ENCODE results near the gene CRACR2A. TPM values are rescaled to one million over a fixed set of nuclear protein-coding genes. Genes with fewer than 3 reads are reported as not detected.

Gene CRACR2A
- total and polyA plus RNA-seq, 2 of the 8 experiments (the other 6 are each of a cell fraction or from before 2014, with no cell fraction given), result 0.85 to 3.2 TPM

DNA sequence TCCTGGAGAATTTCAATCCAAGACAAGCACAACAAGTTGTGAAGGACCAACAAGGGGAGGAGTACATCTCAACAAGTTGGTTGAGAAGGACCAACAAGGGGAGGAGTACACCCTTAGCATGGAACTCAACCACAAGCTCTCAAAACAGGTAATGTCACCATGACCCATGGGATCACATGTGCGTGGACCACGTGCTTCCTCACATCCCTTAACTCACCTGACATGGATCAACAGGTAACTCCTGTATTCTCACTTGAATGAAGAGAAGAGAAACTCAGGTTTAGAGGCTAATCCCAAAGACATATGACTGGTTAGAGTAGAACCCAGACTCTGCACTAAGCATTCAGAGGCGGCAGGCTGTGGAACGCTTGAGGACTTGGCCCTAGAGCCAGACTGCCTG lies 6.2 kb downstream of the CRACR2A start:
- Histone ChIP-seq H2AFZ (ENCODE audit: low read length) (no peak overlapping the region), H3K27ac (ENCODE audit: low read depth, low read length) (no peak overlapping the region), H3K79me2 (ENCODE audit: control insufficient read depth in 1 of 2, insufficient read depth in 2 of 2, low read length in 2 of 2) (no peaks in the 10 kb centered on the region), H3K9me3 (ENCODE audit: insufficient read depth in 2 of 2, low read depth in 1 of 2, low read length in 1 of 2) (no peaks in the 10 kb centered on the region), H2BK15ac (ENCODE audit: low read length) (no peak overlapping the region), H3K27me3 (replicated peaks in 1 of 4; ENCODE audit: control insufficient read depth in 3 of 4, extremely low read depth in 1 of 4, insufficient read depth in 3 of 4, low read length in 3 of 4) (peaks cover 0 to 1% (median 1%) of the 10 kb centered on the region in 4 experiments; a peak in 2 of 7 replicates), H2AK5ac (ENCODE audit: low read depth, low read length) (no peak overlapping the region), H3K56ac (replicated peaks; ENCODE audit: insufficient read length, low read depth, low read length) (no peak overlapping the region), H4K91ac (replicated peaks; ENCODE audit: insufficient read length, low read length) (no peak overlapping the region), H2BK12ac (ENCODE audit: low read depth, low read length) (no peak overlapping the region), H2BK5ac (ENCODE audit: low read depth, low read length) (no peak overlapping the region), H3K36me3 (ENCODE audit: control insufficient read depth in 2 of 4, insufficient read depth in 4 of 4, low read length in 3 of 4) (no peaks in the 10 kb centered on the region), H4K5ac (ENCODE audit: insufficient read length, low read depth, low read length) (no peak overlapping the region), H3K4me2 (ENCODE audit: insufficient read depth in 1 of 2, low read depth in 2 of 2, low read length in 2 of 2) (no peak overlapping the region), H3K4me1 (replicated peaks in 1 of 4; ENCODE audit: control insufficient read depth in 3 of 4, insufficient read depth in 4 of 4, low read length in 3 of 4) (no peaks in the 10 kb centered on the region), H3K9ac (replicated peaks in 1 of 4; ENCODE audit: extremely low read depth in 1 of 4, low read depth in 3 of 4, low read length in 3 of 4) (no peak overlapping the region), H4K20me1 (replicated peaks in 1 of 2; ENCODE audit: control insufficient read depth in 1 of 2, insufficient read depth in 2 of 2, low read length in 2 of 2) (no peaks in the 10 kb centered on the region), H3K23ac (ENCODE audit: insufficient read length) (no peak overlapping the region), H3K23me2 (ENCODE audit: low read depth, low read length) (no peaks in the 10 kb centered on the region; the same call in 1 of the 2 replicates), H3K14ac (ENCODE audit: insufficient read length) (no peak overlapping the region), H3K79me1 (ENCODE audit: low read depth, low read length) (no peaks in the 10 kb centered on the region), H4K8ac (ENCODE audit: extremely low read depth, insufficient read depth, low read length) (no peak overlapping the region), H2BK20ac (ENCODE audit: low read length) (no peak overlapping the region), H2BK120ac (replicated peaks; ENCODE audit: low read depth, low read length) (no peak overlapping the region), H3K4ac (replicated peaks; ENCODE audit: insufficient read length, low read depth, low read length) (no peak overlapping the region), H3K4me3 (ENCODE audit: extremely low read depth in 1 of 4, insufficient read depth in 2 of 4, low read depth in 3 of 4, low read length in 4 of 4) (no peak overlapping the region), H3K18ac (ENCODE audit: extremely low read depth, low read length) (no peak overlapping the region)
- 96% methylated on average over 4 of the region's 4 CpGs; no CpG with 5 or more reads in 1 of the 2 experiments for WGBS, 2 experiments (ENCODE audit: extremely low coverage in 1 of 2, insufficient coverage in 1 of 2, insufficient read length in 1 of 2, insufficient replicate concordance in 2 of 2, low coverage in 1 of 2, low lambda C conversion rate in 2 of 2, missing lambda C conversion rate in 1 of 2)
- CTCF ChIA-PET (ENCODE audit: partially characterized antibody), result interaction anchor here (1.2 to 2.0 kb wide), 2 partner anchors 79 to 447 kb away, joined by 4 to 5 read pairs; no protein-coding TSS in a partner anchor
- DNase-seq (ENCODE audit: low read depth in 1 of 2, low spot score in 2 of 2), result peak in 1 of 2 experiments; percentile 22
- POLR2A ChIA-PET (ENCODE audit: partially characterized antibody), result no interaction called here
- no peak for FAIRE-seq
- TF ChIP-seq YY1 (IDR thresholded peaks at IDR 0.05; ENCODE audit: low read depth, low read length), result no peak
- TF ChIP-seq JUN (IDR thresholded peaks at IDR 0.05; ENCODE audit: low read depth, low read length), result no peak
- no peak for TF ChIP-seq SAP30 (IDR thresholded peaks at IDR 0.05; ENCODE audit: insufficient read depth, insufficient replicate concordance, low read length)
- no peak for TF ChIP-seq EP300 (IDR thresholded peaks at IDR 0.05; ENCODE audit: borderline replicate concordance in 1 of 2, low read depth in 2 of 2, low read length in 2 of 2)
- TF ChIP-seq BRCA1 (IDR thresholded peaks at IDR 0.05; ENCODE audit: low read depth, low read length), result no peak
- no peak for TF ChIP-seq BACH1 (IDR thresholded peaks at IDR 0.05; ENCODE audit: low read length)
- TF ChIP-seq SP4 (IDR thresholded peaks at IDR 0.05; ENCODE audit: low read length), result no peak
- TF ChIP-seq HDAC2 (IDR thresholded peaks at IDR 0.05; ENCODE audit: borderline replicate concordance in 1 of 2, low read depth in 2 of 2, low read length in 2 of 2), result no peak
- no peak for TF ChIP-seq TAF1 (IDR thresholded peaks at IDR 0.05; ENCODE audit: low read depth, low read length)
- TF ChIP-seq RFX5 (IDR thresholded peaks at IDR 0.05; ENCODE audit: borderline replicate concordance, low read depth, low read length), result no peak
- no peak for TF ChIP-seq POLR2A (IDR thresholded peaks at IDR 0.05; ENCODE audit: control extremely low read depth in 1 of 2, low read depth in 2 of 2, low read length in 2 of 2)
- TF ChIP-seq NANOG (IDR thresholded peaks at IDR 0.05; ENCODE audit: insufficient read depth, low read depth, low read length, poor library complexity, severe bottlenecking), result no peak
- no peak for TF ChIP-seq TCF12 (IDR thresholded peaks at IDR 0.05; ENCODE audit: low read depth, low read length)
- TF ChIP-seq POLR2AphosphoS5 (IDR thresholded peaks at IDR 0.05; ENCODE audit: low read depth, low read length), result no peak
